HG02610 (cell line): Measurements from ENCODE around the gene MEOX1.
"Not testable (repeated sequence)": the region's sequence is repeated elsewhere in the genome, so short reads cannot be mapped to it uniquely, and the experiment has no call there.

Source experiments
- ATAC-seq: cut with Tn5 transposase; IDR thresholded peaks from one replicate; pipeline ENCODE4 v1.9.1; 2021; ENCODE audit warnings: mild to moderate bottlenecking, moderate library complexity; ENCODE audit not compliant: unreplicated experiment

Gene MEOX1

DNA sequence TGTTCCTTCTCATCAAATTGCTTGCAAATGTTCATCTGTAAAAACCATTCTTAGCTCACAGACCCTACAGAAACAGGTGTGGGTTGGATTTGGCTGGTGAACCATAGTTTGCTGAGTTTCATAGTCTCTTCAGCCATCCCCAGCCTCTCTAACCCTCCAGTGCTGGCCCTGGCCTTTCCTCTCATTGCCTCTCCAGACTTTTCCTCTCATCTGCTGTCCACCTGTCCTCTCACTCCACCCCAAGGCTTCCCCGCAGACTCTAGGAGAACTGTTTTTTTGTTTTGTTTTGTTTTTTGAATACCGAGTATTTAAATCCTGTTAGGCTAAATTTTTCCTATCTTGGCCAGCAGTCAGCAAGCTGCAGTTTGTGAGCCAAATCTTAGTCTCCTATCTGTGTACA is 41.1 kb downstream of the MEOX1 start:
- ATAC-seq = no peak

DNA sequence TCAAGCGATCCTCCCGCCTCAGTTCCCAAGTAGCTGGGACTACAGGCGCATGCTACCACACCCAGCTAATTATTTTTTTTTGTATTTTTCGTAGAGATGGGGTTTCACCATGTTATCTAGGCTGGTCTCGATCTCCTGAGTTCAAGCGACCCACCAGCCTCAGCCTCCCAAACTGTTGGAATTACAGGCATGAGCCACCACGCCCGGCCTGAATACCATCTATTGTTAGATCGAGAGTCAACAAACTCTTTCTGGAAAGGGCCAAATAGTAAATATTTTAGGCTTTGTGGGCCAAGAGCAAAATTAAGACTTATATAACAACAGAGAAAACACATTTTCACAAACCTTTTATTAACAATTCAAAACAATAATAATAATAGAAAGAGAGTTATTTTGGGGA is 41.6 kb downstream of the MEOX1 start:
- ATAC-seq = no peak

DNA sequence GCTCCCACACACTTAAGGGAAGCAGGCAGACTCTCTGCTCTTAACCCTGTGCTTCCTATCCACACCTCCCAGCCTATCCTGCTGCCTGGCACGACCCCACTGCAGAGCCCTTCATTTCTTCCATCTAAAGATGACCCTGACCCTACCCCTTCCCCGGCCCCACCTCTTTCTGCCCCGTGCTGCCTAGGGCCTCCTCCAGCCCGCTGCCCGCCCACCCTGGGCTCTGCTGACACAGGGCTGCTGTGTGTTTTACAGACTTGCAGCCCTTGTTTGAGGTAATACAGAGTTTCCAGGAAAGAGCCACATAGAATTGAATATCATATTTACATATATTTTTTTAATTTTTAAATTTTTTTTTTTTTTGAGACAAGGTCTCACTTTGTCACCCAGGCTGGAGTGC is 42.0 kb downstream of the MEOX1 start:
- ATAC-seq = no peak

DNA sequence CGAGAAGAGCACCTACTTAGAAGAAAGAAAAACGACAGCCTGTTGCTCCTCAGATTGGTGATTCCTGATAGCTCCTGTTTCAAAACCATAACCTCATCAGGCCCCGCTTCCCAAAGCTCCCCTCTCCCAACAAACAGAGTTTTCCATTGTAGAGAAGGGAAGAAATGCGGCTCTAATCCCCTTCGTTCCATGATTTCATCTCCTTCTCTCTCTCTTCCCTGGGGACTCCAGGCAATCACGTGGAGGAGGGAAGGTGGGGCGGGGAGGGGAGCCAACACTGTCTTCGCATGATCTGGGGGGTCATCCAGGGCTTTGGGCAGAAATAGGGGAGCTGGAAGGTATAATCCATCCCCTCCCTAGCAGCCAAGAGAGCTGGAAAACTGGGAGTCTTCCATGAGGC is 43.4 kb downstream of the MEOX1 start:
- no peak for ATAC-seq

DNA sequence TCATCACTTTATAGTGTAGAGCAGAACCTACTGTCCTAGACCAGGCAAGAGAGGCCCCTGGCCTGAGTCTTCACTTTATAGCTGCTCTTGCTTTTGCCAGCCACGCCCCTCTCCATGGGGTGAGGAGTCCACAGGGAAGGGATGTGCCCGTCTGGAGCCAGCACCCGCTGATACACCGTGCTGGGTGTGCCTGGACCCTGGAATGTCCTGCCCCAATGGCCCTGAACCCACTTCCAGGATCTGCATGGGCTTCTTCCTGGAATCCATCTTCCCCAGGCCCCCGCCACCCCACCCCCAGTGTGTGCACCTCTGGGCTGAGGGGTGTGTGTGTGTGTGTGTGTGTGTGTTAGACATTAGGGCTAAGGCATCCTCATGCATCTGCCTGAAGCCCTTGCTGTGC is 44.9 kb downstream of the MEOX1 start:
- ATAC-seq = no peak

DNA sequence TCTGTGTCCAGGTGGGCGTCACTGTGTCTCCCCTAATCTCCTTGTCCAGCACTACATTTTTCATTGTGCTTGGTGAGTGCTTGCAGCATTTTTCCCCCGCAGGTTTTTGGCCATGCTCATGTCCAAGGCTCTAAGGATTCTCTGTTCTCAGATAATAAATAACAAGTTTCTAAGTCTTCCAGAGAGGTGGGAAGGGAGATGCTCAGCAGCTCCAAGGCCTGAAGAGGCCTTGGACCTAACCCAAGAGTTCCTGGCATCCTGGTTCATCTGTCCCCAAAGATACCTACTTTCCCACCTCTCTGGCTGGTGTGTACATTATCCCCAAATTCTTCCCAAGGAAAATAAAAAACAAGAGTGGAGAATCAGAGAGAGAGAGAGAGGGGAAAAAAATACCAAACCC is 45.3 kb downstream of the MEOX1 start:
- no peak for ATAC-seq

DNA sequence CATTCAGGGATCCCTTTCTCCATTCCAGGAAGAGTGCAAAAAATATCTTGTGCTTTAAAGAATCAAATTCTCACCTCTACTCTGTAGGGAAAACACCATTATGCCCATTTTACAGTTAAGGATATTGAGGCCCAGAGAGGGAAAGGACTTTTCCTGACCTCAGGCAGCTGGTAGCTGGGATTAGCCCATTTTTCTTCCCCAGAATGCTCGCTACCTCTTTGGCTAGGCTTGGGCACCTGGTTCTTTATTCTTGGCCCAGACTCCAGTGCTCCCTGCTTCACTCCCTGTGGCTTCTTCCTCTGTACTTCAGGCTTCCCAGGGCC is 45.7 kb downstream of the MEOX1 start:
- no peak for ATAC-seq

DNA sequence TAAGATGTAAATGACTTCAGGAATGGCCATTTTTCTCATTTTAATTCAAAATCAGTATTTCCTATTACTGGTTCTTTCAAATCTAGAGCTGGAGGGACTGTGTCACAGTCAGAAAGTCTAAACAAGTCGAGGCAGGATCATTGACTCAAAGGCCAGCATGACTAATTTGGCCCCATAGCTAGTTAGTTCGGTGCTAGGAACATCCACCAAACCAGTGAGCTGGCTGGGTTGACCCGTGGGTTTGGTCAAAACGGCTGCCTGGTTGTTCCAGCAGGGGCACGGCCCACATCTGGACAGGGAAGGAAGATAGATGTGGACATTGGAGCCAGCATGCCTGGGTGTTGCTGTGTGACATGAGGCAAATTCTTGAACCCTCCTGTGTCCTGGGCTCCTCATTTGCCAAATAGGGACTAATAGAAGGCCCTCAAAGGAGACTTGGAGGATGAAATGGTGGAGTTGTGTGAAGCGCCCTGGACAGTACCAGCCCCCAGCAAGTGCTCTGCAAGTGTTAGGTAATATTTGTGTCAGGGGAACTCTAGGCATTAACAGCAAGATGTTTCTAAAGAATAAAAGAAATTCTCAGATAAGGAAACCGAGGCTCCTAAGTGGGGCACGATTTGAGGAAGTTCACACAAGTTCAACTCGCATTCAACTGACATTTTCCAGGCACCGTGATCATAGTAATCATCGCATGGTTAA is 46.2 kb downstream of the MEOX1 start:
- ATAC-seq = no peak

DNA sequence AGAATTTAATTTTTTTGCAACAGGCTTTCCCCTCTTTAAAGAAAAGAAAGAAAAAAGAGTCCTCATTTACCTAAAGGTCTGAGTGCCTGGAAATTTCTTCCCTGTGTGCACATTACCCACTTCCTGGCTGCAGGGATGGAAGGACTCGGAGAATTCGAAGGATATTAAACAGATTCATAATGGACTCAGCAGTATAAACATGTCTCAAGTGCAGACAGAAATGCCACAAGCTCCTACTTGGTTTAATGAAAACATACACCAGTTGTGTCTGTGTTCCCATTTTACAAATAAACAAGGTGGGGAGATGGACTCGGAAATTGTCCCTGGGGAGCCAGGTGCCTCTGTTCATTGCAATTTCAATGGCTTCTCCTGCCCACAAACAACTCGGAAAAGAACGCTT is 47.2 kb downstream of the MEOX1 start:
- no peak for ATAC-seq

DNA sequence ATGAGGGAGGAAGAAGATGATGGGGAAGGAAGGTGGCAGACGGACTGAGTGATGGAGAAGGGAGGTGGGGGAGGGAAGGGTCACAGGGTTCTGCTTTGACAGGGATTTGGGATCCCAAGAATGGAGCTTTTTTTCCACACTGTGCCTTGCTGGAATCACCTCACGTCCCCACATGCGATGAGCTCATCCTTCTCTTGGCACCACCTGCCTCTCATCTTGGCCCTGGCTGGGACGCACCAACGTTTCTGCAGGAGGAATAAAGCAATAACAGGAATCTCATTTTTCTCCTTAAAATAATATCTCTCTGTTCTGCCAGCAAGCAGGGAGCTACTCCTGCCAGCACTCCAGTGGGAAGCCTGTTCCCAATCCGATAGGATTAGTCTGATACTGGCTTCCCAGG is 47.8 kb downstream of the MEOX1 start:
- no peak for ATAC-seq

DNA sequence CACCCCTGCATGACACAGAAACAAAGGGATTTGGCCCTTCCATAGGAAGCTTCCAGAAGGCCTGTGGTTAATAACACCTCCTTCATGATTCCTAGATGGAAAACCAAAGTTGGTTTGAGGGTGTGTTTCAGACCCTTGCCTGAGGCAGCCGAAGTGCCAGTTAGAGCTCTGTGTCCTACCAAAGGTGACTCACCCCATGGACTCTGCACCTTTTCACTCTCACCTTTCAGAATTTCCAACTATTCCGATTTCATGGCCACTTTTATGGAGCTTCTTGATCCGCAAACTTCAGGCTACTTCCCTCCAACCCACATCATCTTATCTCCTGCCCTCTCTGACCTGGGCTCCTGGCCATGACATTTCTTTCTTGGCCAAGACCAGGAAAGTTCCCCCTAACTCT is 49.2 kb downstream of the MEOX1 start:
- no peak for ATAC-seq

DNA sequence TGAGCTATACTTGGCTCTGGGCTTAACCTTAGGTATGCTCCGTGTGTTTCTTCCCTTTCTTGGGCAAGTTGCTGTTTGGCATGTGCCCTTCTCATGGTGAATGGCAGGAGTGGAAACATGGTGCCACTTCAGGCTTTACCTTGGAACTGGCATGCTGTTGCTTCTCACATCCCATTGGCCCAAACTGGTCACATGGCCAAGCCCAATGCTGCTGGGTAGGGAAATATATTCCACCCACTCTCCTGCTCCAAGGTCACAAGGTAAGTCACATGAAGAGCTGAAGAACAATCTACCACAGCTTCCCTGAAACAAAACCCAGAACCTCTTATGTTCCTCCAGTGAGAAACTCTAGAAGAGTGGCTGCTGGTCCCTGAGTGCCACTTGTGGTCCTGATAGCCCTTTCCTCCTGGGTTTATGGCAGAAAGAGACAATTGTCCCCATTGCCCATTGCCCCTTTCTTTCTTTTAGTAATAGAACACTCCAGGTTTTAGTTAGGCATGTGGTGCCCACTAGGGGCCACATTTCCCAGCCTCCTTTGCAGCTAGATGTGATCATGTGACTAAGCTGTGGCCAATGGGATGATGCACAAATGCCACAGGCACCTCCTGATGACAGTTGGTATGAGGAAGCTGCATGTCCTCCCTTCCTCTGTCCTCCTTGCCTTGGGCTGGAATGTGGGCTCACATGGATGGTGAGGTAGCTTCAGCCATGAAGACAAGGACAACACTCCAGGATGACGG is 50.3 kb downstream of the MEOX1 start:
- no peak for ATAC-seq

DNA sequence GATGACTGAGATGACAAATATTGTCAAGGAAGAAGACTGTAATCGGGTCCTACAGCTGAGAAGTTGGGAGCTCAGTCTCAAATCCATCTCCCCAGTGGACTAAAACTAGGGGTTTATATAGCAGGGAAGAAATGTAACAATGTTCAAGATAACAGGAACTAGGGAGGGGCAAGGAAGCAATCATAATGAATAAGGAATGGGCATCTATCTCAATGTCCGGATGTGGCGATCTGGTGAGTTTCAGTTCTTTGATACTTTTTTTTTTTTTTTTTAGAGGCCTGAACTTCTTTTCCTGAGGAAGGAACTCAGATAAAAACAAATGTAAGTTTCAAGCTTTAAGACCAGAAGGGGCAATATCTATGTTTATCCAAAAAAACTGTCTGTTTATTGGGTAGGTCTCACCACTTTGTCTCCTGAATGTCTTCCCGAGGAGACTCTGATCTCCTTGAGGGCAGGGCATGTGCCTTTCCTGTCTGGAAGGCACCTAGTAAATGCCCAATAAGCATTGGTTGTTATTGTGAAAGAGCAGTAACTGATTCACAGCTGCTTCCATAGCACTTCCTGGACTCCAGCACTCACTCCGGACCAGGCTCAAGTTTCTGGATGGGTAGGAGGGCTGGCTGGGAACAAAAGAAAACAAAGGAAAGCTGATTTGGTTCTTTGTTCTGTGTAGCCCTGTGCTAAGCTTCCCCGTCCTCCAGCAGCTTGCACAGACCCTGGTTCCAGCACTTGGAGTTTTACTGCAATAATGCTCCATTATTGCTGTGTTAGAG is 51.9 kb downstream of the MEOX1 start:
- no peak for ATAC-seq

DNA sequence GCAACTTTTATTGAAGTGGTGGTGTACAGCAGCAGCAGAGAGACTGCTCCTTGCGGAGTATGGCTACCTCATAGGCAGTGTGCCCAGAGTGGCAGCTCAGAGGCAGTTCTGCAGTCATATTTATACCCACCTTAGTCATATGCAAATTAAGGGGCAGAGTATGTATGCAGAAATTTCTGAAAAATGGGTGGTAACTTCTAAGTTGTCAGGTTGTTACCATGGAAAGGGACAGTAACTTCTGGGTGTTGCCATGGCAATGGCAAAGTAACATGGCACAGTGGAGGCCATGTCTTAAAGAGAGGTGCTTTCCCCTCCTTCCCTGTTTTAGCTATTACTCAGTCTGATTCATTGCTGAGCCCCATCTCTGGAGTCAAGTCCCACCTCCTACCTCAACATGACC is 53.4 kb downstream of the MEOX1 start:
- no peak for ATAC-seq

DNA sequence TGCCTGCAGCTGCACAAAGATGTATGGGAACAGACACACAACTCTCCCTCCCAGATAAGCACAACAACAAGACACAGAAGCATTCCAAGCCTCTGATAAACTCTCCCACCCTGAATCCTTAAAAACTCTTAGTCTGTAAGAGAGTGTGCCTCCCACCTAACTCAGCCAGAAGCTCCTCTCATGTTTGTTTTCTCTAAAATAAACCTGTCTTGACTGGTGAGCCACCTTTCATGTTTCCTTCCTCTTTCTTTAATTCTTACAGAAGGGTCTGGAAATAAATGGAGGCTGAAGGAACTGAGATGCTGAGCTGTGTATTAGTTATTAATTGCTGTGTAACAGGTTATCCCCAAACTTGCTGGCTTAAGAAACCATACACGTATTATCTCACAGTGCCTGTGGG is 57.2 kb downstream of the MEOX1 start:
- ATAC-seq = no peak

DNA sequence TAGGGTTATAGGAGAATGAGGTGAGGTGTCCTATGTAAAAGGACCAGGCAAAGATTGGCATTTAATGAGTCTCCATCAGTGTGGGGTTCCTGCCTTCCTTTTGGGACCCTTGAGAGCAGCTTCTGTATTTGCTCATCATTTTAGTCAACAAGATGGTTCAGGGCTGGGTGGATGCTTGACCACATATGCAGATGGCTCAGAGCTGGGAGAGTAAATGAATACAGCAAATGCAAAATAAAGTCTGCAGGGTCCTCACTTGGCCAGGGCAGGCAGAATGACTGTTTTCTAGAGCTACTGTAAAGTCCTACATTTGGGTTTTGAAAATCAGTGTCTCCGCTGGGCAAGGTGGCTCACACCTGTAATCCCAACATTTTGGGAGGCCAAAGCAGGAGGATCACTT is 58.4 kb downstream of the MEOX1 start:
- no peak for ATAC-seq

DNA sequence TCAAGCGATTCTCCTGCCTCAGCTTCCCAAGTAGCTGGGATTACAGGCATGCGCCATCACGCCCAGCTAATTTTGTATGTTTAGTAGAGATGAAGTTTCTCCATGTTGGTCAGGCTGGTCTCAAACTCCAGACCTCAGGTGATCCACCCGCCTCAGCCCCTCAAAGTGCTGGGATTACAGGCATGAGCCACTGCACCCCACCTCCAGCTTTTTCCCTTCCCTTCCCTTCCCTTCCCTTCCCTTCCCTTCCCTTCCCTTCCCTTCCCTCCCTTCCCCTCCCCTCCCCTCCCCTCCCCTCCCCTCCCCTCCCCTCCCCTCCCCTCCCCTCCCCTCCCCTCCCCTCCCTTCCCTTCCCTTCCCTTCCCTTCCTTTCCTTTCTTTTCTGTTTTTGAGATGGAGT is 59.2 kb downstream of the MEOX1 start:
- ATAC-seq = not testable (repeated sequence)

DNA sequence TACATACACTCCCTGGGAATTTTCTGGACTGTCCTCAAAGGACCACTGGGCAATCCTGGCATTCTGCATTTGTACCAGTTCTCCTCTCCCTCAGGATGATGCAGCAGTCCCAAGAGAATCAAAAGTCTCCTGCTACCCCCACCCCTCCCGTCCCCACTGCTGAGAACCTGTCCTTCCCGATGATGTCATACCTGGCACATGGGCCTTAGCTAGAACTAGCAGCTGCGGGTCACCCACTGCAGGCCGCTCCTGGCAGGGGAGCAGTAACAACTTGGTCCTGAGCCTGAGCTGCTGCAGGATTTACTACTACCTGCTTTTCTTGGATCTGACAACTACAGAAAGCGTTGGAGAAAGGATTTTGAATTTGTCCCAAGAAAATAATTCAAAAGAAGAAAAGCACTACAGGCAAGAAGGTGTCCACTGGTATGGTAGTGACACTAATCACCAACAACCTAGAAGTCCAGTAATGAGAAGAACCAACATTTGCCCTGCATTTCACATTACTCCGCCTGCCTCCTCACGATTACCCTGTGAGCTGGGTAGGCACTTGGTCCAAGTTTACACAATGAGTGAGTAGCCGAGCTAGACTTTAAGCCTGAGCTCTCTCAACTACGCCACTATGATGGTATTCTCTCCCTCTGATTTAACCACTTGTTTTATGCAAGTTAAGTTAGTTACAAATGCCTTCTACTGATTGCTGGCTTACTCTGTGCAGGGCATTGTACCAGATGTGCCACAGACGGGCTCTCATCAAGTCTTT is 60.3 kb downstream of the MEOX1 start:
- no peak for ATAC-seq

DNA sequence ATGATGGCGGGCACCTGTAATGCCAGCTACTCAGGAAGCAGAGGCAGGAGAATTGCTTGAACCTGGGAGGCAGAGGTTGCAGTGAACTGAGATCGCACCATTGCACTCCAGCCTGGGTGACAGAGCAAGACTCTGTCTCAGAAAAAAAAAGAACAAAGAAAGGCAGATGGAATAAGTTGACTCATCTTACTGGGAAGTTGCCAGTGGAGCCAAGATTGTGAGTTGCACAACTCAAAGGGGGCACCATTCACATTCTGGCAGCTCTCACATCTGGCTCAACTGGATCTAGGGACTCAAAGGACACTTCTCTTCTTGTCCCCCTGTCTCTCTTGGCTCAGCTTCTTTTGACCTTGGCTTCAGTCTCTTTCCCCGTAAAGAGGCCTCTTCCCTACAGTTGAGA is 61.9 kb downstream of the MEOX1 start:
- no peak for ATAC-seq

DNA sequence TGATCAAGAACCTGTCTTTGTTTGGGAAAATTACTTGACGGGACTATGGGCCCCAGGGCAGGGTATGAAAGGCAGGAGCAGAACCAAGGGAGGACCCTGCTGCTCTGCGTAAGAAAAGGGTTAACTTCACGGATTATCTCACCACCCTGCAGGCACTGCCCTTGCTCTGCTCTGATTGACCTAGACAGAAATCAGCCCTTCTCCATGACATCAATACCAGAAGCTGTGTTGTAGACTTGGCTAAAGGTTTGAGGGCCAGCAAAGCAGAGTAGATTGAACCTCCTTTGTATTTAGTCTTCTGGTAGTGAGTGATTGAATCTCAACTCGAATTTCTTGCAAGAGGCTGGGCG is 62.7 kb downstream of the MEOX1 start:
- ATAC-seq = no peak

DNA sequence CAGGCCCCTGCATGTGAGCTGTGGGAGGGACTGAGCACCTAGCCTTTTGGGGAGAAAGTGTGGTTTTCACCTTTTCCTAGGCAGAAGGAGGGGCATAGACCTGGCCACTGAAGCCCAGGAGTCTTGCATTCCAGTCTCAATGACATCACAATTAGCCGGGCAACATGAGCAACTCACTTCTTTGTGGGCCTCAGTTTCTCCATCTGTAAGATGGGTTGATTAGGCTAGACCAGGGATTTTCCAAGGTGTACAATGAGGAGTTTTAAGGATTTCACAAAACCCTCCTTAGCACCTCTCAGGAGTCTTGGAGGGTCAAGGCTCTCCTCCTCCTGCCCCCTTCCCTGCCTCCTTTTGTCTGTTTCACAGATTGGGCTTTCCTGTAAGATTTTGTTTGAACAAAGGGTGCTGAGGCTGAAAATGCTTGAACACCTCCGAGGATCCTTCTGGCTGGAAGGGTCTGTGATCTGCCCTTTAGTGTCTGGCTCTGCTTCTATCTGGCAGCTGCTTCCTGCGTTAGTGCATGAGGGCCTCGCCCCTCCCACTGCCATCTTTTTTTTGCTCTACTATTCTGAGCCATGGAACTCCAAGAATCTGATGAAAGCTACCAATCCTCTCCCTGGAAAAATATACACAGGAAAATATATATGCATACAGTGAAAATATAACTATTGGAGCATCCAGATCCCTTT is 63.2 kb downstream of the MEOX1 start:
- ATAC-seq = no peak
